ENCODE measurements around the gene TNFAIP2. TPM values are rescaled to one million over a fixed set of nuclear protein-coding genes. Genes with fewer than 3 reads are reported as not detected.
"Not testable (repeated sequence)": the region's sequence is repeated elsewhere in the genome, so short reads cannot be mapped to it uniquely, and the experiment has no call there.

Gene TNFAIP2
- total RNA-seq, 3 donors from 2014 or later, result 22.0 to 67.4 (median 40.2) TPM

- Histone ChIP-seq H3K9me3 (peaks cover 35% of the 10 kb centered on the region), H3K4me1 (ENCODE audit: low read depth) (no peaks in the 10 kb centered on the region), H3K4me3 (no peak overlapping the region), H3K36me3 (ENCODE audit: low read depth) (no peaks in the 10 kb centered on the region)
- intact Hi-C loops (cut with DNase I, micrococcal nuclease), result no loop called here
- DNase-seq (no peak), ATAC-seq (no peak)
- no peak for TF ChIP-seq CTCF (IDR thresholded peaks at IDR 0.05)
Observed at GRCh38 chr14:103172921-103173320, 49.7 kb downstream of the TNFAIP2 start.

GRCh38 chr14:103173887-103174286 lies 50.6 kb downstream of the TNFAIP2 start:
- not testable (repeated sequence) for ATAC-seq; H3K36me3 ChIP-seq (ENCODE audit: low read depth)

GRCh38 chr14:103176176-103176575 lies 52.9 kb downstream of the TNFAIP2 start:
- ATAC-seq; H3K36me3 ChIP-seq (ENCODE audit: low read depth); H3K4me1 ChIP-seq (ENCODE audit: low read depth); H3K4me3 ChIP-seq; intact Hi-C loops (cut with DNase I, micrococcal nuclease); DNase-seq: not testable (repeated sequence)
- H3K9me3 ChIP-seq, result peaks cover 28% of the 10 kb centered on the region

More at GRCh38 chr14:103173887-103174286, 50.6 kb downstream of the TNFAIP2 start:
- H3K4me3 ChIP-seq; H3K4me1 ChIP-seq (ENCODE audit: low read depth); DNase-seq; intact Hi-C loops (cut with DNase I, micrococcal nuclease): not testable (repeated sequence)
- peaks cover 35% of the 10 kb centered on the region for H3K9me3 ChIP-seq

GRCh38 chr14:103177376-103177775 lies 54.1 kb downstream of the TNFAIP2 start:
- no peaks in the 10 kb centered on the region for H3K36me3 ChIP-seq (ENCODE audit: low read depth)
- no peak for TF ChIP-seq CTCF (IDR thresholded peaks at IDR 0.05)
- no peak for ATAC-seq
- DNase-seq, result no peak
- H3K4me1 ChIP-seq (ENCODE audit: low read depth), result no peaks in the 10 kb centered on the region
- intact Hi-C loops (cut with DNase I, micrococcal nuclease), result no loop called here
- no peak overlapping the region for H3K4me3 ChIP-seq
- H3K9me3 ChIP-seq, result peaks cover 28% of the 10 kb centered on the region

- no peaks in the 10 kb centered on the region for H3K4me1 ChIP-seq (ENCODE audit: low read depth)
- ATAC-seq, result no peak
- DNase-seq, result no peak
- intact Hi-C loops (cut with DNase I, micrococcal nuclease), result no loop called here
- peaks cover 17% of the 10 kb centered on the region for H3K9me3 ChIP-seq
- H3K36me3 ChIP-seq (ENCODE audit: low read depth), result no peaks in the 10 kb centered on the region
- no peak for TF ChIP-seq CTCF (IDR thresholded peaks at IDR 0.05)
- H3K4me3 ChIP-seq, result no peak overlapping the region
Observed at GRCh38 chr14:103178521-103178920, 55.3 kb downstream of the TNFAIP2 start.

GRCh38 chr14:103179094-103179493 lies 55.8 kb downstream of the TNFAIP2 start:
- peaks cover 11% of the 10 kb centered on the region for H3K9me3 ChIP-seq
- DNase-seq (no peak), ATAC-seq (no peak)
- TF ChIP-seq CTCF (IDR thresholded peaks at IDR 0.05), result no peak
- no peak overlapping the region for H3K4me3 ChIP-seq
- H3K4me1 ChIP-seq (ENCODE audit: low read depth), result no peaks in the 10 kb centered on the region
- intact Hi-C loops (cut with DNase I, micrococcal nuclease), result no loop called here
- no peaks in the 10 kb centered on the region for H3K36me3 ChIP-seq (ENCODE audit: low read depth)

GRCh38 chr14:103180331-103180730 lies 57.1 kb downstream of the TNFAIP2 start:
- H3K4me1 ChIP-seq (ENCODE audit: low read depth), result no peaks in the 10 kb centered on the region
- intact Hi-C loops (cut with DNase I, micrococcal nuclease), result loop anchor here (10.0 kb wide), 2 partner anchors 76 to 104 kb away; no protein-coding TSS in a partner anchor
- no peaks in the 10 kb centered on the region for H3K9me3 ChIP-seq
- no peak overlapping the region for H3K4me3 ChIP-seq
- no peak for TF ChIP-seq CTCF (IDR thresholded peaks at IDR 0.05)
- no peaks in the 10 kb centered on the region for H3K36me3 ChIP-seq (ENCODE audit: low read depth)
- ATAC-seq (no peak), DNase-seq (no peak)

Data from mucosa of descending colon (tissue), 3 donors.